ENCODE results near the gene CHID1.

CHID1 gene

GRCh38 chr11:907668-908067 is 2.9 kb downstream of the CHID1 start:
- DNase-seq = no peak

DNA sequence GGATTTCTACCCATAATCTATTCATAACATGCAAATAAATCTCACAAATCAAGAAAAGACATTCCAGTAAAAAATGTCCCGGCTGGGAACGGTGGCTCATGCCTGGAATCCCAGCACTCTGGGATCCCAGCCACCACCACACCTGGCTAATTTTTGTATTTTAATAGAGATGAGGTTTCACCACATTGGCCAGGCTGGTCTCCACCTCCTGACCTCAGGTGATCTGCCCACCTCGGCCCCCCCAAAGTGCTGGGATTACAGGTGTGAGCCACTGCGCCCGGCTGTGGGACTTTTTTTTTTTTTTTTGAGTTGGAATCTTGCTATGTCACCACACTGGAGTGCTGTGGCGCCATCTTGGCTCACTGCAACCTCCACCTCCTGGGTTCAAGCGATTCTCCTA is 4.7 kb downstream of the CHID1 start:
- DNase-seq = no peak

DNA sequence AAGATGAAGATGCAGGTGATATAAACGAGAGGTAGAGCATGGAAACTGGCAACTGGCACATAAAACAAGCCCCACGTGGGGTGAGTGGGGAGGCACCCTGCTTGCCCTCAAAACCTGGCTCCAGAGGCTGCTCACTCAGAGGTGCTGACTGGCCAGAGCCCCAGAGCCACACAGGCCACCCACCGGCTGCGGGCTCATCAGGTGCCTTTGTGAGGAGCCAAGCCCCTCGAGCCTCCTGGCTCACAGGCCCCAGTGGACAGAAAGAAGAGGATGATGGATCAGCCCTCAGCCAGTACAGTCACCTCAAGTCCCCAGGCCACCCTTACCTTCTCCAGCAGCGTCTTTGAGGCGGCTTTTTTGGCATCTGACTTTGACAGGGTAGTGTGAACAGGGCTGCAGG is 6.2 kb downstream of the CHID1 start:
- no peak for DNase-seq

DNA sequence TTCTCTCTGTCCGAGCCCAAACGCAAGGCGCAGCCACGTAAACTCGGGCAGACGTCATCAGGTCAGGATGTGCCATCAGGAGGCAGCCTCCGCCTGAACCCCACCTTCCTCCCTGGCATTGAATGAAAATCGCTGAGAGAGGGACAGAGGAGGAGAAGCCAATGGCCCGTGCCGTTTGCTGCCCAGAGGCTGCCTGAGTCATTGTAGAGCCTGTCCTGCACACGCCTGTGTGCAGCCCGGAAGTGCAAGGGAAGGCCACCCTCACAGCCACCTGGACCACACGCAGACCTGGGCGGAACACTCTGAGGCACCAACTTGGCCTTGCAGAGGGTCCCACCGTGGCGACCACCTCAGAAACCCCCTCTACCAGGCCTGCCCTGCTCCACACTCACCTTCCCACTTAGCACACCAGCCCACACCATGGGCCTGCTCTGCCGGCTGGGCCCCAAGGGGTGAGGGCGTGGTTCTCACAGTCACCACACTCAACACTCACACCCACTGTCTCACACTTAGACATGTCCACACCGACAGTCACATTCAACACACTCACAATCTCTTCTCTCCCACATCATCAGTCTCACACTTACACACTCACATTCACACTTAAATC is 9.1 kb downstream of the CHID1 start:
- no peak for DNase-seq

GRCh38 chr11:900545-900944 is 10.1 kb downstream of the CHID1 start:
- DNase-seq = no peak

DNA sequence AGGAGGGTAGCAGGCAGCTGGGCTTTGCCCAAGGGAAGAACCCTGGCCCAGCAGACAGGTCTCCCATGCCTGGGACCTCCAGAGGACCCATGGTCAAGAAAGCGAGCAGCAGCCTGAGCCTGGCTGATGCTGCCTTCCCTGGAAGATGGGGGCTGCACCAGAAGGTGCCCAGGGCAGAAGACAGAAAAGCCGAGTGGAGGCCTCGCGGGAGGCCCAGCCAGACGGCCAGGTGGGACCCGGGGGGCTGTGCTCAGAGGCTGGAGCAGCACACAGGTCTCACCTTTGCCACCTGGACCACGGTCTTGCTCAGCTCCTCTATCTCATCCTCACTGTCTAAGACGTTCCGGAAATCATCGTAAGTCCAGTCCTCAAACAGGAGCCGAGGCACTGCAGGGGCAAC is 10.9 kb downstream of the CHID1 start:
- no peak for DNase-seq

- no peak for DNase-seq
Observed at GRCh38 chr11:898540-899190, 11.9 kb downstream of the CHID1 start.

DNA sequence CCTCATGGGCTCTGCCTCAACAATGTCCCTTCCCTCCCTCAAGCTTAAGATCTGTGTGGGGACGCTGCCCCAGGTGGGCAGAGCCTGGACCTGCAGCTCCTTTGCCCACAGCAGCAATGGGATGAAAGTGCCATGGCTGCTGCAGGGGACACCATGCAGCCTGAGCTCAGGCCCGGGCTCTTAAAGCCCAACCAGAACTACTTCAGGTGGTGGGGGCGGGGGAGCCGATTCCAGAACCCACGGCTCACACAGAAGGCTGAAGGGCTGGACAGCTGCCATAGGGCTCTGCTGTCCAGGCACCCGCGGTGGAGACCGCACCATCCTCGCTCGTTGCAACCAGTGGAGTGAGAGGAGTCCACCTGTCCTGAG is 12.5 kb downstream of the CHID1 start:
- no peak for DNase-seq

DNA sequence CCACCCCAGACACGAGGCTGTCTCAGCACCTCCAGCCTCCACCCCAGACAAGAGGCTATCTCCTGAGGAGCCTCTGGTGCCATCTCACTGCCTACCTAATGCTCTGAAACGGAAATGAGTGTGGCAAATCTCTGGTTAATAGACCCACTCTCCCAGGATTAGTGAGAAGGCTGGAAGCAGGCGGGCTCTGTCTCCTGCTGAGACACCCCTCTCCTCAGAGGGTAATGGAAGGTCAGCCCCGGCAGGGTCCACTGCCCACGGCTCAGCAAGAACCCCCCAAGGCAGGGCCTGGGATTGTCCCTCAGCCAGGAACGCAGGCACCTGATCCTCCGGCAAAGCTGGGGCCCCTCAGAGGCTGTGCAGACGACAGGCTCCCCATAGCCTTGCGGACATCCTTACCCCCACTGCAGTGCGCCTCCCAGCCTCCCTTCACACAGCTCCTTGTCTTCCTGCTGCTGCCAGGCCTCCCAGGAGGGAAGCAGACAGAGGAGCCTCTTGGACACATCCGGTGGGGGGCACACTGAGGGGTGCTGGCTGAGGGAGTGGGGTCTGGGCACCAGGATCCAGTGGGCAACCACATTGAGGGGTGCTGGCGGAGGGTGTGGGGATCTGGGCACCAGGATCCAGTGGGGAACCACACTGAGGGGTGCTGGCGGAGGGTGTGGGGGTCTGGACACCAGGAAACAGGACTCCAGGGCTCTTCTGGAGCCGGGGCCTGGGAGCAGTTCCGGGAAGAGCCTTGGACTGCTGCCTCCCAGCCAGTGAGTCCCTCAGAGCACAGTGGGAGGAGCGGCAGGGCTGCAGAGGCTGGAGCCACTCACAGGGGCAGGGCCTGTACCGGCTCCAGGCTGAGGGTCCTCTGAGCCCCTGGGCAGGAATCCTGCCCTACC is 13.1 kb downstream of the CHID1 start:
- DNase-seq = no peak

DNA sequence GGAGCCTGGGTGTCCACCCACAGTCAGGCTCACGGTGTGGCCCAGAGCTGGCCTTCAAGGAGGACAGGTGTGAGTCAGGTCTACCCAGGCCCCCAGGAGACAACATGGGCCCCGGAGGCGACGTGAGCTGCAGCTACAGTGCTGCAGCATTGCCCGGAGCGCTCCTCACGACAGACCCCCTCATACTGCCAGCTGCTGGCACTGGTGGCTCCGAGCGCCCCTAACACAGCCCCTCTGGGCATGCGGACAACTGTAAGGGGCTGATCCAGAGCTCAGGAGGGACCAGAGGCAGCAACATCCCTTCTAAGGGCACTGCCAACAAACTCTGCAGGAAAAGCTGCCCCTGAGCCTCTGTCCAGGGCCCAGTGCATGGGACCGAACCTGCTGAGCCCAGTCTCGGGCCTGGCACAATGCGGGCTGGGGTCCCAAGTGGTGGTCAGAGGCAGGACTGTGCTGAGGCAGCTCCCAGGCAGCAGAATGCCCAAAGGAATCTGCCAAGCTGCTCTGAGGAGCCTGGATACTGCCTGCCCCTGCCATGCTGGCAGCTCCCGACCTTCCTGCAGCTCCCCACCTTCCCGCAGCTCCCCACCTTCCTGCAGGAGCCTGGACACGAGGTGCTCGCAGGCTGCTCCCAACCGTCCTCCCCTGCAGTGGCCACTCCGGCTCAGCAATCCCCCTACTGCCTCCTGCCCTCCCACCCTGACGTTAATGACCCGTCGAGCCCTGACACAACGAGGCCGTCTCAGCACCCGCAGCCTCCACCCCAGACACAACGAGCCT is 15.1 kb downstream of the CHID1 start:
- DNase-seq = no peak

GRCh38 chr11:894575-895201 is 15.9 kb downstream of the CHID1 start:
- no peak for DNase-seq

DNA sequence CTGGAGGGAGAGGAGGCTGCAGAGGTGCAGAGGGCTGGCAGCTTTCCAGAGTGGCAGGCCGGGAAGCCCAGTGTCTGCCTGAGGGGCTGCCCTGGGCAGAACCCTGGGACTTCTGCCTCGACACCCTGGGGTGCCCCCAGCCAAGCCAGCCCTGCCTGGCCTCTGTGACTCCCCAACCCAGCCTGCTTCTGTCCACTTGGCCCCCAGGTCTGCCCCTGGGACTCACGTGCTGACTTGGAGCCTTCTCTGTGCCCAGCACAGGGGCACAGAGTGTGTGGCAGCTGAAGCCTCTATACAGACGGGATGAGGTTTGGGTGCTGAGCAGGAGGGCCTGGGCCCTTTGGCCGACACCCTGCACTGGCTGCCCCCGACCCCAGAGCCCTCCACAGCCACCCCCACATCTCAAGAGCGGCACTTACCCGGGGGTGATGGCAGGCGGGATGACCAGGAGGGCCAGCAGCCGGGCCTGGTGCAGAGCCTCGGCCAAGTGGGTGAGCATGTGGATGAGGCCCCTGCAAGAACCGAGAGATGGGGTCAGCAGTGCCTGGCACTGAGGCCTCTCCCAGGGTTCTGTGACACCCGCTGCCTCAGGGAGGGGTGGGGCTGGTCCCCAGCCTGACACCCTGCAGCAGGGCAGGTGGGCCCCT is 17.5 kb downstream of the CHID1 start:
- no peak for DNase-seq

- no peak for DNase-seq
Observed at GRCh38 chr11:890794-891540, 19.6 kb downstream of the CHID1 start.

DNA sequence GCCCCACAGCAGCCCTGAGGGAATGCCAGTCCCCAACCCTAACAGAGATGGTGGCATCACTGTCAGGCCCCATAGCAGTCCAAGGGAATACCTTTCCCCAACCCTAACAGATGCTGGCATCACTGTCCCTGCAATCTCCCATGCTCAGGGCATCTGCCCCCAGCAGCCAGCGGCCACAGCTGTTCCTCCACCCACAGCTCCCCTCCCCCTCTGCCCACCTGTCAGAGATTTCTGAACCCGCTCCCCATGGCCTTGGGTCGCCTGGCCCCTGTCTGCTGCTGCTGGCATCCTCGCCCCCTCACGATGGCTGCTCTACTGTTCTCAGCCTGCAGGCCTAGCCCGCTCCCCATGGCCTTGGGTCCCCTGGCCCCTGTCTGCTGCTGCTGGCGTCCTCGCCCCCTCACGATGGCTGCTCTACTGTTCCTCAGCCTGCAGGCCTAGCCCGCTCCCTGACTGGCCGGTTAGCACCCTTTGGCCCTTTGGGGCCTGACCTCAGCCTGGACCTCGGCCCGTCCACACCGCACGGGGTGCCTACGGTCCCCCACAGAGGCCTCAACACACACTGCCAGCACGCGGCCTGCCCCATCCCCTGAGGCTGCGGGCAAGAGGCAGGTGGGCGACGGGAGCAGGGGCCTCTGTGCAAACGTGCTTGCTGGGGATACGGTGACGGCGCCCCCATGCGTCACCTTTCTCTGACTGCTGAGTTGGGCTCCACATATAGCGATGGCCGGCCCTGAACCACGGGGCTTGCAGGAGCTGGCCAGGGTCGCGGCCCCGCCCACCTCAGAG is 20.7 kb downstream of the CHID1 start:
- no peak for DNase-seq

- no peak for DNase-seq
Observed at GRCh38 chr11:889257-889656, 21.4 kb downstream of the CHID1 start.

GRCh38 chr11:888310-889212 is 22.0 kb downstream of the CHID1 start:
- no peak for DNase-seq

- DNase-seq = no peak
Observed at GRCh38 chr11:887589-887988, 23.0 kb downstream of the CHID1 start.

GRCh38 chr11:886568-886967 is 24.0 kb downstream of the CHID1 start:
- no peak for DNase-seq

GRCh38 chr11:884578-885070 is 26.0 kb downstream of the CHID1 start:
- DNase-seq = no peak

Measured in stimulated activated CD8-positive, alpha-beta memory T cell treated with anti-CD3 and anti-CD28 coated beads, Interleukin-4, amount 100 ng/mL, for 48 hours (primary cell).